Upper lobe of left lung (tissue), 6 donors: ENCODE measurements around the gene DSP. TPM values are rescaled to one million over a fixed set of nuclear protein-coding genes. Genes with fewer than 3 reads are reported as not detected.

ENCODE experiments used
- ATAC-seq, 2 donors: fragments of 200-7000 bp; cut with Tn5 transposase; one replicate each; pipeline ENCODE4 v1.9.1; 2022; ENCODE audit warnings: mild to moderate bottlenecking in 2 of 2, moderate library complexity in 2 of 2; ENCODE audit not compliant: low FRiP score in 2 of 2
- DNase-seq, 2 donors: peaks; one replicate each; pipeline ENCODE4 v3.0.0-alpha.2; 2019 to 2020
- H3K27ac ChIP-seq, 4 donors: fragments of 200-600 bp; sonication (generic); one replicate each; pipeline ENCODE4 v1.5.1; 2016 to 2019
- H3K27me3 ChIP-seq, 4 donors: fragments of 200-600 bp; sonication (generic); one replicate each; pipeline ENCODE4 v1.5.1; 2017 to 2019
- H3K36me3 ChIP-seq, 4 donors: fragments of 200-600 bp; sonication (generic); one replicate each; pipeline ENCODE4 v1.5.1; 2016 to 2019
- H3K4me1 ChIP-seq, 4 donors: fragments of 200-600 bp; sonication (generic); one replicate each; pipeline ENCODE4 v1.5.1; 2018 to 2019
- H3K4me3 ChIP-seq, 4 donors: fragments of 200-600 bp; sonication (generic); one replicate each; pipeline ENCODE4 v1.5.1; 2017 to 2019; ENCODE audit warnings: mild to moderate bottlenecking in 2 of 4, moderate library complexity in 1 of 4
- H3K9me3 ChIP-seq, 4 donors: fragments of 200-600 bp; sonication (generic); one replicate each; pipeline ENCODE4 v1.5.1; 2018 to 2019
- EP300 ChIP-seq, 4 donors: sonication (generic); formaldehyde crosslinking; IDR thresholded peaks; one replicate each; pipeline ENCODE4 v1.5.1; 2017; ENCODE audit warnings: antibody characterized with exemption in 4 of 4, control low read depth in 2 of 4
- POLR2A ChIP-seq, 4 donors: fragments of 450-650 bp; IDR thresholded peaks; one replicate each; pipeline ENCODE4 v1.5.1; 2016 to 2017; ENCODE audit warnings: antibody characterized with exemption in 4 of 4, mild to moderate bottlenecking in 2 of 4
- POLR2AphosphoS5 ChIP-seq, 2 donors: sonication (generic); formaldehyde crosslinking; IDR thresholded peaks; one replicate each; pipeline ENCODE4 v1.5.1; 2017; ENCODE audit warnings: antibody characterized with exemption in 2 of 2
- WGBS, 2 donors: methylation state at CpG; one replicate each; pipeline ENCODE4 v1.1.5; 2017 to 2018; 5-methylcytosine and 5-hydroxymethylcytosine counted together
- total RNA-seq, 6 donors: library from RNA; depleted of rRNA in 4 of 6; stranded (reverse); fragments of >200 nt in 4 of 6; gene quantifications; one replicate each; pipeline versions ENCODE4 v1.1.0 to v1.2.1, GENCODE V29; 2016 to 2021
- TF ChIP-seq, protein P1 (sequence below), 6 experiments: fragments of 450-650 bp in 4 of 6; fragments of 200-600 bp in 2 of 6; sonication (generic) in 2 of 6; IDR thresholded peaks; one replicate each; pipeline ENCODE4 v1.5.1; 2016 to 2019; ENCODE audit warnings: antibody characterized with exemption in 6 of 6
- donor health status: DM: no; HTN: no; CAD: no; lungs with moderate emphysema.
- donor health status: DM: no; HTN: yes; CAD: no; lungs with severe emphysema.

Gene DSP
- total RNA-seq, 6 donors from 2014 or later: 6.3 to 88.2 (median 29.0) TPM

GRCh38 chr6:7543789-7544424 is 2.4 kb downstream of the DSP start:
- Histone ChIP-seq H3K4me3 (no peak overlapping the region), H3K9me3 (no peaks in the 10 kb centered on the region), H3K27ac (no peak overlapping the region), H3K4me1 (peaks cover 10 to 34% (median 27%) of the 10 kb centered on the region in 4 donors), H3K27me3 (peaks cover 0 to 28% (median 12%) of the 10 kb centered on the region in 4 donors), H3K36me3 (no peaks in the 10 kb centered on the region)
- DNase-seq (no peak), ATAC-seq (no peak)
- TF ChIP-seq POLR2A (IDR thresholded peaks at IDR 0.05) (no peak), EP300 (IDR thresholded peaks at IDR 0.05) (no peak), POLR2AphosphoS5 (IDR thresholded peaks at IDR 0.05) (no peak)
- TF ChIP-seq, protein P1, sequence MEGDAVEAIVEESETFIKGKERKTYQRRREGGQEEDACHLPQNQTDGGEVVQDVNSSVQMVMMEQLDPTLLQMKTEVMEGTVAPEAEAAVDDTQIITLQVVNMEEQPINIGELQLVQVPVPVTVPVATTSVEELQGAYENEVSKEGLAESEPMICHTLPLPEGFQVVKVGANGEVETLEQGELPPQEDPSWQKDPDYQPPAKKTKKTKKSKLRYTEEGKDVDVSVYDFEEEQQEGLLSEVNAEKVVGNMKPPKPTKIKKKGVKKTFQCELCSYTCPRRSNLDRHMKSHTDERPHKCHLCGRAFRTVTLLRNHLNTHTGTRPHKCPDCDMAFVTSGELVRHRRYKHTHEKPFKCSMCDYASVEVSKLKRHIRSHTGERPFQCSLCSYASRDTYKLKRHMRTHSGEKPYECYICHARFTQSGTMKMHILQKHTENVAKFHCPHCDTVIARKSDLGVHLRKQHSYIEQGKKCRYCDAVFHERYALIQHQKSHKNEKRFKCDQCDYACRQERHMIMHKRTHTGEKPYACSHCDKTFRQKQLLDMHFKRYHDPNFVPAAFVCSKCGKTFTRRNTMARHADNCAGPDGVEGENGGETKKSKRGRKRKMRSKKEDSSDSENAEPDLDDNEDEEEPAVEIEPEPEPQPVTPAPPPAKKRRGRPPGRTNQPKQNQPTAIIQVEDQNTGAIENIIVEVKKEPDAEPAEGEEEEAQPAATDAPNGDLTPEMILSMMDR (IDR thresholded peaks at IDR 0.05): no peak
- 40 to 41% methylated on average over 13 of the region's 13 CpGs for whole genome bisulfite sequencing, 2 donors

DNA sequence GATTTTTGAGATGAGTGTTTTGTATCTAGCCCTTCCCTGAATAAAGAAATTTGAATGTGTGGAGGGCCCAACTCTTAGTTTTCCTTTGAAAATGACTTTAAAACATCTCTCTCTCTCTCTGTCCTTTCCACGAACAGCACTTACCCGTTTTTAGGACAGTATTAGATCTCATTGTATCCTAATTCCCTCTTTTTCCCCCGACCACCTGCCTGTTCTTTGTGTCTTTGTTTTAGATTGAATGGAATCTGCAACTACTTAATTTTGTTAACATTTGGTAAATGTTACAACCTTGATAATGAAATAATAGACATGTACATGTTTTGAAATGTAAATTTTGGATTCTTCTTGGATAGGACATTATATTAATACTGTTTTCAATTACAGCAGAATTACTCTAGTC is 3.1 kb downstream of the DSP start:
- Histone ChIP-seq H3K4me3 (no peak overlapping the region), H3K9me3 (no peaks in the 10 kb centered on the region), H3K27ac (no peak overlapping the region), H3K27me3 (peaks cover 0 to 28% (median 12%) of the 10 kb centered on the region in 4 donors), H3K4me1 (peaks cover 10 to 34% (median 27%) of the 10 kb centered on the region in 4 donors), H3K36me3 (no peaks in the 10 kb centered on the region)
- DNase-seq (no peak), ATAC-seq (no peak)
- 81 to 84% methylated on average over 3 of the region's 3 CpGs for WGBS, 2 donors
- TF ChIP-seq EP300 (IDR thresholded peaks at IDR 0.05) (no peak), POLR2A (IDR thresholded peaks at IDR 0.05) (no peak), POLR2AphosphoS5 (IDR thresholded peaks at IDR 0.05) (no peak)
- TF ChIP-seq, protein P1 (IDR thresholded peaks at IDR 0.05): no peak

DNA sequence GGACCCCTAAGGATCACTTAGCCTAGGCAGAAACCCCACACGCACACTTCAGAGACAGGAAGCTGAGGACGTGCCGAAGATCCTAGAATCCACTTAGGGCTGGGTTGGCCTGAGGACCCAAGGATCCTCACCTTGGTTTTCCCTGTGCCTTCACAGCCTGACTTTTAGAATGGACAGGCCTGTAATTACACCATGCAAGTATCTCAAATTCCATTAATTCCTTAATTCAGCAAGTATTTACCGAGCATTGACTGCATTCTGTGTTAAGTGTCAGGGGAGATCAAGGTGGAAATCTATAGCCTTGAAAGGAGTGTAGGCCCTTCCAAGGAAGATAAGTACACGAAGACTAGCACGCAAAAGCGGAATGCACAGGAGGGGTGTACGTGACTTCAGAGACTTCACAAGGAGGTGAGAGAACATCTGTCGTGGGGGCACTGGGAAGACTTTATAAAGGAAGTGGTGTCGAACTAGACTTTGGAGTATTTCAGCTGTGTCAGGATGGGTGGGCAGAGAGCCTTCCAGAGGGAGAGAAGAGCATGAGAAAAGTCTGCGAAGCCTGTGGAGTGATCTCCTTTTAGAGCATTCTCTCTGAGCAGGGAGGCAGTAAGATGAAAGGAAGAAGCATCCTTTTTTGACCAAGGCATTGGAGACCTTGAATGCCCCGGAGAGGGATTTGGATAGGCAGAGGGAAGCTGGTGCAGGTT is 4.0 kb downstream of the DSP start:
- H3K27me3 ChIP-seq: peaks cover 0 to 25% (median 10%) of the 10 kb centered on the region in 4 donors
- H3K4me3 ChIP-seq: no peak overlapping the region
- H3K27ac ChIP-seq: no peak overlapping the region
- H3K9me3 ChIP-seq: no peaks in the 10 kb centered on the region
- WGBS, 2 donors: 84 to 91% methylated on average over 12 of the region's 12 CpGs
- no peak for DNase-seq
- TF ChIP-seq POLR2AphosphoS5 (IDR thresholded peaks at IDR 0.05) (no peak), POLR2A (IDR thresholded peaks at IDR 0.05) (no peak), EP300 (IDR thresholded peaks at IDR 0.05) (no peak)
- TF ChIP-seq, protein P1 (IDR thresholded peaks at IDR 0.05): no peak
- no peak for ATAC-seq
- H3K4me1 ChIP-seq: peaks cover 10 to 34% (median 27%) of the 10 kb centered on the region in 4 donors
- no peaks in the 10 kb centered on the region for H3K36me3 ChIP-seq

DNA sequence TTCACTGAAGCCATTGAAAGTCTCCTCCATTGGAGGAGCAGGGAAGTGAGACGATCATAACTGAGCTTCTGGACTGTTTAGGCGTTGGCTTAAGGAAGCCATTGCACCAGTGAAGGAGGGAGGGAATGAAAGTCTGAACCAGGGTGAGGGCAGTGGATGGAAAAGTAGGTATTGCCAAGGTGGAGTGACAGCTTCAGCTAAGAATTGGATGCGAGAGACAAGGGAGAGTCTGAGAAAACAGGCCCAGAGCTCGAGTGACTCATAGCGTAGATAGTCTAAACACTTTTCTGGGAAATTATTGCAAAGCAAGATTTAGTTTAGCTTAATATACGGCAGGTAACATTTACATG is 4.5 kb downstream of the DSP start:
- H3K4me3 ChIP-seq: no peak overlapping the region
- no peak for ATAC-seq
- peaks cover 0 to 20% (median 9%) of the 10 kb centered on the region in 4 donors for H3K27me3 ChIP-seq
- peaks cover 10 to 29% (median 24%) of the 10 kb centered on the region in 4 donors for H3K4me1 ChIP-seq
- H3K27ac ChIP-seq: no peak overlapping the region
- no peaks in the 10 kb centered on the region for H3K36me3 ChIP-seq
- TF ChIP-seq EP300 (IDR thresholded peaks at IDR 0.05) (no peak), POLR2AphosphoS5 (IDR thresholded peaks at IDR 0.05) (no peak), POLR2A (IDR thresholded peaks at IDR 0.05) (no peak)
- TF ChIP-seq, protein P1 (IDR thresholded peaks at IDR 0.05): no peak
- WGBS, 2 donors: 84 to 87% methylated on average over 6 of the region's 6 CpGs
- DNase-seq: no peak
- no peaks in the 10 kb centered on the region for H3K9me3 ChIP-seq
